HUES48 (cell line): Measurements from ENCODE around the gene ANO1.

Source experiments
- H3K27ac ChIP-seq: one replicate; pipeline ENCODE4 v1.7.0; 2013; ENCODE audit warnings: low read depth, low read length, inconsistent platforms
- H3K27me3 ChIP-seq: 2 replicates; pipeline ENCODE4 v1.6.1; 2013; ENCODE audit warnings: mild to moderate bottlenecking, low read length; ENCODE audit not compliant: control insufficient read depth, insufficient read depth
- H3K36me3 ChIP-seq: 2 replicates; pipeline ENCODE4 v1.6.1; 2013; ENCODE audit warnings: low read length; ENCODE audit not compliant: control insufficient read depth, insufficient read depth
- H3K4me1 ChIP-seq: 2 replicates; pipeline ENCODE4 v1.6.1; 2013; ENCODE audit warnings: mild to moderate bottlenecking, low read length; ENCODE audit not compliant: control insufficient read depth, insufficient read depth
- H3K4me3 ChIP-seq: 2 replicates; pipeline ENCODE4 v1.5.1; 2013; ENCODE audit warnings: mild to moderate bottlenecking, low read depth, low read length
- H3K9ac ChIP-seq: 2 replicates; pipeline ENCODE4 v1.6.1; 2013; ENCODE audit warnings: mild to moderate bottlenecking, low read depth, low read length, moderate library complexity
- H3K9me3 ChIP-seq: 2 replicates; pipeline ENCODE4 v1.6.1; 2013; ENCODE audit warnings: low read length; ENCODE audit not compliant: control insufficient read depth, insufficient read depth

The ANO1 gene

GRCh38 chr11:70055444-70055843 is 22.7 kb upstream of the ANO1 start:
- H3K4me1 ChIP-seq = no peaks in the 10 kb centered on the region
- H3K27me3 ChIP-seq = no peaks in the 10 kb centered on the region; the same call in 1 of the 2 replicates
- no peak overlapping the region for H3K9ac ChIP-seq
- no peak overlapping the region for H3K27ac ChIP-seq
- H3K9me3 ChIP-seq = no peaks in the 10 kb centered on the region
- H3K36me3 ChIP-seq = no peaks in the 10 kb centered on the region
- no peak overlapping the region for H3K4me3 ChIP-seq

GRCh38 chr11:70057080-70057479 is 21.0 kb upstream of the ANO1 start:
- Histone ChIP-seq H3K4me1 (no peaks in the 10 kb centered on the region), H3K4me3 (no peak overlapping the region), H3K27me3 (no peaks in the 10 kb centered on the region; the same call in 1 of the 2 replicates), H3K27ac (no peak overlapping the region), H3K9ac (no peak overlapping the region), H3K9me3 (no peaks in the 10 kb centered on the region), H3K36me3 (no peaks in the 10 kb centered on the region)

DNA sequence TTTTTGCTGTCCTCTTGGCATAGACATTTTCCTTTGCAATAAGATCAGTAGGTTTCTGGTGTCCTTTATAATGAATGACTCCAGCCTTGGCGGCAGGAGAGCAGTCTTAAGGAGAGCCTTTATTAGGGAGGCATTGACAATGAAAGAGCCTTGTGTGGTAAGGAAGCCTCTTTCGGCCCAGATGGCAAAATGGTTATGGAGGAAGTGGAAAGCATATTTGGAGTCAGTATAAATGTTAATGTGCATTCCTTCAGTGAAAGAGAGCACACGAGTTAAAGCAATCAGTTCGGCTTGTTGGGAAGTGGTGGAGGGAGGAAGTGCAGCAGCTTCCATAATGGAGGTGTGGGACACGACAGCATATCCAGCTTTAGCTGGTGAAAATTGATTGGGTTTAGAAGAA is 18.1 kb upstream of the ANO1 start:
- Histone ChIP-seq H3K9ac (no peak overlapping the region), H3K36me3 (no peaks in the 10 kb centered on the region), H3K27ac (no peak overlapping the region), H3K4me1 (no peaks in the 10 kb centered on the region), H3K4me3 (no peak overlapping the region), H3K9me3 (no peaks in the 10 kb centered on the region), H3K27me3 (no peaks in the 10 kb centered on the region)

GRCh38 chr11:70060611-70061293 is 17.4 kb upstream of the ANO1 start:
- Histone ChIP-seq H3K36me3 (no peaks in the 10 kb centered on the region), H3K27me3 (no peaks in the 10 kb centered on the region), H3K4me3 (no peak overlapping the region), H3K9ac (no peak overlapping the region), H3K27ac (no peak overlapping the region), H3K9me3 (no peaks in the 10 kb centered on the region), H3K4me1 (no peaks in the 10 kb centered on the region)

DNA sequence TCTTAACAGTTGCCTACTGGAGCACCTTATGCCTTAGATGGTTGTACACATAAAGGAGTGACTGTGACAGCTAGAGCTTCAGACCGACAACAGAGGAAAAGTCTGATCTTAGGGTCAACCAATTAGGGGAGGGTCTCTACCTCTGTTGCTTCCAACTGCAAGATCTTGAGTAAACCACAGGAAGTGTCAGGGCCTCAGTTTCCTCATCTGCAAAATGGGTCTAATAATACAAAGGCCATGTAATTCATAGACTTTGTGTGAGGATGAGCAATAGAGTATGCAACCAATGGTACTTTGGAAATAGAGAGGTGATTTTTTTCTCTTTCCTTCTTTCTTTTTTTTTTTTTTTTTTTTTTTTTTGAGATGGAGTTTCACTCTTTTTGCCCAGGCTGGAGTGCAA is 16.4 kb upstream of the ANO1 start:
- no peak overlapping the region for H3K4me3 ChIP-seq
- no peak overlapping the region for H3K9ac ChIP-seq
- H3K27ac ChIP-seq = no peak overlapping the region
- no peaks in the 10 kb centered on the region for H3K4me1 ChIP-seq
- no peaks in the 10 kb centered on the region for H3K9me3 ChIP-seq
- no peaks in the 10 kb centered on the region for H3K36me3 ChIP-seq
- no peaks in the 10 kb centered on the region for H3K27me3 ChIP-seq

- no peak overlapping the region for H3K27ac ChIP-seq
- H3K4me1 ChIP-seq = peaks cover 6% of the 10 kb centered on the region
- H3K36me3 ChIP-seq = no peaks in the 10 kb centered on the region
- H3K27me3 ChIP-seq = no peaks in the 10 kb centered on the region
- H3K9ac ChIP-seq = no peak overlapping the region
- H3K4me3 ChIP-seq = no peak overlapping the region
- H3K9me3 ChIP-seq = no peaks in the 10 kb centered on the region
Observed at GRCh38 chr11:70063121-70063520, 15.0 kb upstream of the ANO1 start.

DNA sequence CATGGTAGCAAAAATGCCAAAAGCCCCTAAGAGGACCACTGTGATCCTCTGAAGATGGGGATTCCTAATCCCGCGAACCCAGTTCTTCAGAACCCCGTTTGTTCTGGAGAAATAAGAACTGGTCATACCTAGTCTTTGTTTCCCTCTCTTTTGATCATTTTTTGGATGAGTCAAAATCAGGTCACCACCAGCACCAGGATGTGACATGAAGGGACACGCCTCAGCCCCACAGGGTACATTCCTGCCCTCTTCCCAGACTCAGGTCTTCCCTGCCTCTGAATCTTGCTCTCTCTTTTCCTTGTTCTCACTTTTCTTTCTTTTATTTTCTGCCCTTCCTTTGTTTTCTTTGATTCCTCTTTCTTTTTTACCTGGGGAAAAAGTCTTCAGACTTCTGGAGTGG is 14.6 kb upstream of the ANO1 start:
- Histone ChIP-seq H3K27me3 (0 out of 2 replicates have a peak, but pooled peaks cover 3% of the 10 kb centered on the region), H3K4me3 (no peak overlapping the region), H3K36me3 (no peaks in the 10 kb centered on the region), H3K27ac (no peak overlapping the region), H3K9ac (no peak overlapping the region), H3K9me3 (no peaks in the 10 kb centered on the region), H3K4me1 (peaks cover 11% of the 10 kb centered on the region)

- H3K9ac ChIP-seq = no peak overlapping the region
- no peak overlapping the region for H3K4me3 ChIP-seq
- no peak overlapping the region for H3K27ac ChIP-seq
- peaks cover 9% of the 10 kb centered on the region; the same call in 1 of the 2 replicates for H3K27me3 ChIP-seq
- H3K4me1 ChIP-seq = peaks cover 14% of the 10 kb centered on the region
- H3K36me3 ChIP-seq = no peaks in the 10 kb centered on the region
- H3K9me3 ChIP-seq = no peaks in the 10 kb centered on the region
Observed at GRCh38 chr11:70064008-70064725, 13.9 kb upstream of the ANO1 start.

DNA sequence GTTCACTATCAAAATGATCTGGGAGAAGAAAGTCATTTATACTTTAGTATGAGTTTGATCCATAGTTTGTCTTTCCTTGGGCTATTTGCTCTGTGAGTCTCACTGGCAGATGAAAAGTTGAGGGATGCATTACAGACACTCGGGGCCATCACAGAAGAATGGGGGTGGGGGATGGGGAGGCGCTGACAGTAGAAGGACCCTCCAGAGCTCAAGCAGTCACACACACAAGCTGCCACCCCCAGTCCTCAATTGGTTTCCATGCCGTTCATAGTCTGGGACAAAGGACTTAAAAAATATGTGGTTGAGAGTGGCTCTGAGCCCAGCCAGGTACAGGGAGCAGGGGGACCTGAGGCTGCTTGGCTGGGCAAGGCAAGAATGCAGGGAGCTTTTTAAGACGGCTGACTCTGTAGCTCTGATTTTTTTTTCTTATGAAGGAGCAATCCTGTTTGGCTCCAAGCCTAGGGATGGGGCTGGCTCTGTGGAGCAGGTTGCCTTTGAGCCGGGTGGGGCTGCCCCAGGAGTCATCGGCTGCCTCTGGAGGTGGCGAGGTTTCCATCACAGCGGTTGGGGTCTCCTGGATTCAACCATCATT is 13.3 kb upstream of the ANO1 start:
- Histone ChIP-seq H3K4me3 (no peak overlapping the region), H3K9me3 (no peaks in the 10 kb centered on the region), H3K36me3 (no peaks in the 10 kb centered on the region), H3K27me3 (peaks cover 11% of the 10 kb centered on the region; the same call in 1 of the 2 replicates), H3K27ac (no peak overlapping the region), H3K4me1 (peaks cover 14% of the 10 kb centered on the region), H3K9ac (no peak overlapping the region)

GRCh38 chr11:70065318-70066135 is 12.6 kb upstream of the ANO1 start:
- Histone ChIP-seq H3K27ac (no peak overlapping the region), H3K4me1 (peaks cover 14% of the 10 kb centered on the region), H3K9ac (no peak overlapping the region), H3K27me3 (peaks cover 11% of the 10 kb centered on the region; the same call in 1 of the 2 replicates), H3K36me3 (no peaks in the 10 kb centered on the region), H3K4me3 (no peak overlapping the region), H3K9me3 (no peaks in the 10 kb centered on the region)
